Measurements from ENCODE around the gene GAS7. TPM values are rescaled to one million over a fixed set of nuclear protein-coding genes. Genes with fewer than 3 reads are reported as not detected.

GAS7 gene
- total RNA-seq, 1 experiment from 2014 or later, result 12.3 TPM

- Mint-ChIP-seq H3K27ac (no peak overlapping the region), H3K4me3 (no peak overlapping the region), H3K27me3 (ENCODE audit: low read depth) (no peaks in the 10 kb centered on the region; the same call in 1 of the 2 replicates), H3K9me3 (no peaks in the 10 kb centered on the region), H3K4me1 (peaks cover 18% of the 10 kb centered on the region), H3K36me3 (no peaks in the 10 kb centered on the region)
- ChIA-PET POLR2A (no interaction called here), CTCF (no interaction called here)
- no peak for TF ChIP-seq AFF4 (CRISPR knock-in tag; IDR thresholded peaks at IDR 0.05; ENCODE audit: borderline replicate concordance)
- TF ChIP-seq CTCF (IDR thresholded peaks at IDR 0.05), result no peak
- TF ChIP-seq CREB1 (CRISPR knock-in tag; IDR thresholded peaks at IDR 0.05), result no peak
- no peak for TF ChIP-seq TP53 (CRISPR knock-in tag; IDR thresholded peaks at IDR 0.05)
- no peak for TF ChIP-seq CBFB (CRISPR knock-in tag; IDR thresholded peaks at IDR 0.05; ENCODE audit: low read depth)
- no peak for TF ChIP-seq USF2 (CRISPR knock-in tag; IDR thresholded peaks at IDR 0.05)
- TF ChIP-seq FOXP4 (CRISPR knock-in tag; IDR thresholded peaks at IDR 0.05), result no peak
- no peak for TF ChIP-seq MXD4 (CRISPR knock-in tag; IDR thresholded peaks at IDR 0.05; ENCODE audit: borderline replicate concordance)
- no peak for TF ChIP-seq SP1 (CRISPR knock-in tag; conservative IDR thresholded peaks at IDR 0.05)
- TF ChIP-seq KAT7 (CRISPR knock-in tag; IDR thresholded peaks at IDR 0.05; ENCODE audit: borderline replicate concordance), result no peak
- no peak for TF ChIP-seq GABPB1 (CRISPR knock-in tag; IDR thresholded peaks at IDR 0.05)
- TF ChIP-seq E2F4 (CRISPR knock-in tag; IDR thresholded peaks at IDR 0.05; ENCODE audit: borderline replicate concordance, low read depth), result no peak
- TF ChIP-seq SMAD4 (CRISPR knock-in tag; IDR thresholded peaks at IDR 0.05), result no peak
- no peak for TF ChIP-seq NFE2L1 (CRISPR knock-in tag; IDR thresholded peaks at IDR 0.05)
- no peak for TF ChIP-seq E2F5 (CRISPR knock-in tag; IDR thresholded peaks at IDR 0.05)
- no peak for TF ChIP-seq IRF1 (CRISPR knock-in tag; IDR thresholded peaks at IDR 0.05)
- ATAC-seq, result no peak
- no peak for DNase-seq (ENCODE audit: low spot score)
Measured at GRCh38 chr17:10035885-10036284, 162.5 kb downstream of the GAS7 start.

Data from WTC11 (cell line).